22Rv1 (cell line): ENCODE measurements around the gene GUCA2B.

ENCODE experiments used
- H3K27ac ChIP-seq: fragments of 450-650 bp; 2 replicates; pipeline ENCODE4 v1.5.1; 2017
- ZFX ChIP-seq: fragments of 450-650 bp; IDR thresholded peaks from 2 replicates; pipeline ENCODE4 v1.6.1; 2017; ENCODE audit warnings: antibody characterized with exemption, borderline replicate concordance
- TF ChIP-seq, protein P1 (sequence below): fragments of 450-650 bp; IDR thresholded peaks from 2 replicates; pipeline ENCODE4 v1.5.1; 2017; ENCODE audit warnings: mild to moderate bottlenecking

GUCA2B gene

DNA sequence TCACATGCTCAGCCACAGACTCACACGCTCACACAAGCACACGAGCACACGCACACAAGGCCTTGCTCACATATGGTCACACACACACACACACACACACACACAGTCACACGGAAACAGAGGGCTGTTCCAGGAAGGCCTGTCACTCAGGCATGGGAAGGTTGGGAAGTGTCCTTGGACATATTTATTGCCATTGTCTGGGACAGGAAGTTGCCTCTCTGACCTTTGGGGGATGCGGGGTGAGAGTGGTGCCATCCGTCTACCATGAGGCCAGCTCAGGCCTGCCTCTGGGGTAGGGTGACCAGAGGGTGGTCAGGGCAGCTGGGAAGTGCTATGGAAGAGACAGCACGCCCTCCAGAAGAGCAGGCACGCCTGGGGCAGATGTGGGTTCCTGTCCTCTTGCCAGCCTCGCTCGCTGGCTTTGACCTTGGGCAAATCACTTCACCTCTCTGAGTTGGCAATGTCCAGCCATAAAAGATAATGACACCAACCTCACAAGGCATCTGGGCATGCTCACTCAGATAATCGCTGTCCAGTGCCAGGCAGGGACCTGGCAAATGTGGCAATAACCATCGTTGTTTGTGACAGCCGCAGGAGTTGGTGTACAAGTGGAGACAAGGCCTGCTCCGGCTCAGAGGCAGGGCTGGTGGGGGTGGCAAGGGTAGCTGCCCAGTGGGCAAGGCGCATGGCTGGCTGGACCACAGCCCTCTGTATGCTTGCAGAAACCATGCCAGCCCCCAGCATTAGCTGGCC, 19.3 kb downstream of the GUCA2B start:
- TF ChIP-seq, protein P1, sequence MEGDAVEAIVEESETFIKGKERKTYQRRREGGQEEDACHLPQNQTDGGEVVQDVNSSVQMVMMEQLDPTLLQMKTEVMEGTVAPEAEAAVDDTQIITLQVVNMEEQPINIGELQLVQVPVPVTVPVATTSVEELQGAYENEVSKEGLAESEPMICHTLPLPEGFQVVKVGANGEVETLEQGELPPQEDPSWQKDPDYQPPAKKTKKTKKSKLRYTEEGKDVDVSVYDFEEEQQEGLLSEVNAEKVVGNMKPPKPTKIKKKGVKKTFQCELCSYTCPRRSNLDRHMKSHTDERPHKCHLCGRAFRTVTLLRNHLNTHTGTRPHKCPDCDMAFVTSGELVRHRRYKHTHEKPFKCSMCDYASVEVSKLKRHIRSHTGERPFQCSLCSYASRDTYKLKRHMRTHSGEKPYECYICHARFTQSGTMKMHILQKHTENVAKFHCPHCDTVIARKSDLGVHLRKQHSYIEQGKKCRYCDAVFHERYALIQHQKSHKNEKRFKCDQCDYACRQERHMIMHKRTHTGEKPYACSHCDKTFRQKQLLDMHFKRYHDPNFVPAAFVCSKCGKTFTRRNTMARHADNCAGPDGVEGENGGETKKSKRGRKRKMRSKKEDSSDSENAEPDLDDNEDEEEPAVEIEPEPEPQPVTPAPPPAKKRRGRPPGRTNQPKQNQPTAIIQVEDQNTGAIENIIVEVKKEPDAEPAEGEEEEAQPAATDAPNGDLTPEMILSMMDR: no peak
- TF ChIP-seq ZFX: no peak
- H3K27ac ChIP-seq: no peak overlapping the region

DNA sequence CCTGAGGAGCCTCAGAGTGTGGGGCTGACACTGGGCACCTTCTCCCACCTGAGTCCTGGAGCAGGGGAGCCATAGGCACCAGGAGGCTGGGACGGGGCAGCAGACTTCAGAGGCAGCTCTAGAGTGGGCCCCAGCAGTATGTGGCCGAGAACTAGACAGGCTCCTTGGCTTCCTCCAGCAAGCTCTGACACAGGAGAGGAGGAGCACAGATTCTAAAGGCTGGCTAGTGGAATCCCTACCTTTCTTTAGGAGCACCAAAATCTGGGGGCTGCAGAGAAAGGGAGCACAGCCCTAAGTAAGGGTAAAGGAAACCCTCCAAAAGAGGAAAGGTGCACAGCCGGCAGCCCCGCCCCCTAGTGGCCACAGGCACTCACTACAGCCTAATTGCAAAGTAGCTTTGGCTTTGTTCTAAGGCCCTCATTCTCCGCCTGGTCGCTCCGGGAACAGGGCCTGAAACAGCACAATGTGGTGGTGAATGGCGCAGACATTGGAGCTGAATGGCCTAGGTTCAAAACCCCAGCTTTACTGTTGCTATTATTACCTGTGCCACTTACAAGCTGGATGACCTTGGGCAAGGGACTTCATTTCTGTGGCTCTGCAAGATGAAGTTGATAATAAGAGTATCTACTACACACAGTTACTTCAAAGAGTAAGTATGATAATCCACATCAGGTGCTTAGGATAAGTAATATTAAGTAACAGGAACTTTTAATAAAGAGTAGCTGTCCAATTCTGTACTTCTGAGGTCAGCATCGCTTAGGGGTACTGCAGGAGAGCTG, 20.1 kb downstream of the GUCA2B start:
- H3K27ac ChIP-seq: peak overlapping the region; percentile 36; the same call in 1 of the 2 replicates
- TF ChIP-seq ZFX: no peak
- TF ChIP-seq, protein P1: peak; percentile 98

DNA sequence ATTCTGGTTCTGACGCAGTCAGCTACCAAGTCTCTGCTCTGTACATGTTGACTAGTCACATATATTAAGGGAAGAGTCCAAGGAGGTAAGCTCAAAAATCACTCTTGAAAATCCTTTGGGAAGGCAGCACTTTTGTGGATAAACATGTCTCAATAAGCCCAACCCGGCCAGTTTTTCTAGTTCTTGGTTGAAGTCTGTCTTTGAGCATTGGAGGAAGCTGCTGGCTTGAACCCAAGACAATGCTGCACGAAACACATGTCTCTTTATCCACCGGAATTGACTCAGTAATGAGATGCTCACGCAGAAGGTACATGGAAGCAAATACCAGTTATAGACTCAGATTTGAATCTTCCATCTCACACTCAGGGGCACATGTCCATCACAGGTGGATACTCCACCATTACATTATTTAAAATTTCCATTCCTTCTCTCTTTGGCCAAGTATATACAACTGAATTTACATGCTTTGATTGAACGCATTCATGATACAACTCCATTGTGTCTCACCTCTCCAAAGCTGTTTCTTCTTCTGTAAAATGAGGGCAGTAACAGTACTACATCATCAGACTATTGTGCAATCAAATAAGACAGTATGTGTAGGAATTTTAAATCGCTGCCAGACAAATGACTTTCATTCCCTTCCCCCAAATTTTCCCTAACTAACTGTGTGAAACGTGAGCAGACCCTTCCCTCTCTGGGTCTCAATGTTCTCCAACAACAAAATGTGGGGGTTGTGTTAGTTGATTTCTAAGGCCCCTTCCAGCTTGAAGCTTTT, 20.9 kb downstream of the GUCA2B start:
- TF ChIP-seq ZFX: no peak
- TF ChIP-seq, protein P1: no peak
- peak overlapping the region; percentile 36; the same call in 1 of the 2 replicates for H3K27ac ChIP-seq

DNA sequence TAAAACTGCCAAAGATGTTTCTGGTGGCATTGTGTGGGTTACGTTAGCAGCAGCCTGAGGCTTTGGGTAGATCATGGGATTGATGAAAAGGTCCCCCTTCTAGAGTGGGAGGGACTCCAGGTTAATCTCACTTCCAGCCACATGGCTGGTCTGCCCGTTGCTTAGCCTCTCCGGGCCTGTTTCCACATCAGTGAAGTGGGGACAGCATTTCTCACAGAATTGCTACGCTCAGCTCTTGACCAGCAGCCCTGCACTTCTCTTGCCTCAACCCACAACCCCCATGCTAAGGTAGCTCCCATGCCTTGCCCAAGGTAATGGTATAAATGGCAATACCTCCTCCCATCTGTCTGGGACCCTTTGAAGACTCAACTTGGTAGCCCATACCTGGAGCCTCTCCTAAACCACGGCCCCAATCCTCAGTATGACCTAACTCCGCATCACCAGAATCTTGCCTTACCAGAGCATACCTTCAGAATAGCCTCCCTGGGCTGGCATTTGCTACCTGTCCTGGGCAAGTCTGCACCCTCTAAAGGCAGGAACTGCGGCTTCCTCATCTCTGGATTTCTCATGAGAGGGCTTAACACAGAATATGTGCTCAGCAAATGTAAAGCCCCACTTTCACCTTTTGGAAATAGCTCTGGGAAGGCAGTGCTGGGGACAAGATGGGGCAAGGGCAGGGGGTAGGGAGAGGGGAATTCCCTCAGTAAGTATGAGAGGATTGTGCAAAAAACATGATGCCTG, 22.3 kb downstream of the GUCA2B start:
- H3K27ac ChIP-seq: no peak overlapping the region

DNA sequence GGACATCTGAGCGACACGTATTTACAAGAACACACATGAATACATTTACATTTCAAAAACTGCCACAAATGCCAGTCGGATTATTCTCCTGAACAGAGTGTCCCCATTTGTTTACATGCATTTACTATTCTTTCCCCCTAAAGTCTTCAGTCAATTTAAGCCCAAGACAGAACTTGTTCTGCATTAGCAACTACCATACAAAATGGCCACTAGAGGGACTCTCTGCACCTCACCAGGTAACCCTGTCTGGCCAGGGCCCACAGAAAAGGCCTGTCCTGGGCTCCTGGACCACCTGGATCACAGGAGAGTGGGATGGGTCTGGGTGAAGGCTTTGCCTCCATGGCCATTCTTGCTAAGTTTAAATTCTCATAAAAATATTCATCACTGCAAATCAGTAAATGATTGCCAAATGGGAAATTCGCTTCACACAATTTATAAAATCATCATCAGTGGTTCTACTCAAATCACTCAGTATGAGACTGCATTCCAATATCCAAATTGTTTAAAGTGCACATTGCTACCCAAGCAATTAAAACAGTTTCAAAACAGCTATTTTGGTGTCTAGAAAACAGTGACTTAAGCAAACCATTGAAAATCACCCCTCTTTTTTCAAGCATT, 23.8 kb downstream of the GUCA2B start:
- H3K27ac ChIP-seq: no peak overlapping the region
- TF ChIP-seq, protein P1: peak; percentile 92
- TF ChIP-seq ZFX: no peak

More for the DNA sequence above, 22.3 kb downstream of the GUCA2B start:
- TF ChIP-seq, protein P1: no peak
- TF ChIP-seq ZFX: no peak

DNA sequence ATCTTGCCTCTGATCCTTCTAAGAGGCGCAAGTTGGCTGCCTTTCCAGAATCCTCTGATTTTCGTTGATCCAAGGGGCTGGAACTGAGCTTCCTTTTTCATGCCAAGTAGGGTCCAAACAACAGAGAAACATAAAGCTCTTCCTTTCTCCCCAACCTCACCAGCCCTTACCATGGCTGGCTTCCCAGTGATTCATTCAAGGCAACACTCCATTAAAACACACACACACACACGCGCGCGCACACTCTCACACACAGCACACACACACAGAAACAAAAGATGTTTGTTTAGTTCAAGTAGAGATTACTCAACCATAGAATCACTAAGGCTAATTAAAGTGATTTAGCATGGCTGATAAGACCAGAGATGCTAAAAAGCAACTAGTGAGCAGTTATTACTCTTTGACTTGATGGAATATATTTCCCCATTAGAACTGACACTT, 24.4 kb downstream of the GUCA2B start:
- TF ChIP-seq, protein P1: no peak
- no peak overlapping the region for H3K27ac ChIP-seq
